Measurements from ENCODE around the gene ENTPD5. TPM values are rescaled to one million over a fixed set of nuclear protein-coding genes. Genes with fewer than 3 reads are reported as not detected.

Gene ENTPD5
- total RNA-seq, 1 experiment from 2014 or later = 6.8 TPM

DNA sequence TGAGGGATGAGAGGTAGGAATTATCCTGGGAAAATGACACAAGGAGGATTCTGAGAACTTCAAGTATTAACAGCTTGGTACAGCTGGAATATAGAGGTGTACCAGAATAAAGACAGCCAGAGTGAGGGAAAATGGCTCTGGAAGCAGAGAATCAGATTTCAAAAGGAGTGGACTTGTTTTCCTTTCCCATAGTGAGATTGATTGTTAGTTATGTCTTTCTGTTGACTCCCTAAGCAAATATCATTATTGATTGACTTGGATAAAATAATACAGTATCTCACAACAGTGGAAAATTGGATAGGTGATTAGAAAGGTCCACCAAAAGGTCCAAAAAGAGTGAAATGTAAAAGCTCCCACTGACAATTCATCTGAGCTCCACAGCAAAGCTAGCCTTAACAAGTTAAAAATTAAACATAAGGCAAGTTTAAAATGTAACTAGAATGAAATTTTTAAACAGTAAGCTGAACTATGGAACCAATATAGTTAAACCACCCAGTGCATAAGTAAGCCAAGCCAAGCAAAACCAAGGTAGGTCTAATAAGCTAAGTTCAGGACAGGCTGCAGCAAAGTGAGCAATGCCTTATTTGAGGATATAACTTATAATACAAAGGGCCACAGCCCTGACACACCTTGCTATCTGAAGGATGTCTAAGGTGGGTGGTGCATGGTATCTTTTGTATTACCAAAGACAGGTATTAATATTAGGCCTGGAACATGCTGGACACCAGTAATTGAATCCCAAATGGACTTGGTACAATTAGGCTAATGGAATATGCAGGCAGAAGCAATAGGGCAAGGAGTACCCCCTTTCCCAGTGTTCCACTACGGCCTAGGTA lies 21.8 kb downstream of the ENTPD5 start:
- no peak overlapping the region for H2AK5ac ChIP-seq (ENCODE audit: insufficient read length, low read length)
- Mint-ChIP-seq H3K27ac (peak overlapping the region in 1 of 3 experiments; percentile 1; a peak in 1 of 7 replicates), H3K4me1 (no peaks in the 10 kb centered on the region), H3K4me3 (no peak overlapping the region), H3K27me3 (ENCODE audit: low read depth) (no peaks in the 10 kb centered on the region), H3K36me3 (ENCODE audit: insufficient read depth in 1 of 3, low read depth in 3 of 3) (no peaks in the 10 kb centered on the region; a peak in 2 of 7 replicates), H3K9me3 (no peaks in the 10 kb centered on the region)
- no CpG with 5 or more reads among the region's 1 CpG for WGBS (ENCODE audit: extremely low coverage, insufficient read length, low lambda C conversion rate)
- H3K4me1 ChIP-seq (ENCODE audit: insufficient read depth, low read length) = no peaks in the 10 kb centered on the region
- no peak for TF ChIP-seq CTCF (conservative IDR thresholded peaks at IDR 0.05)
- no peak overlapping the region for H3K4ac ChIP-seq (ENCODE audit: low read depth, low read length)
- H3K18ac ChIP-seq (ENCODE audit: insufficient read length, low read depth, low read length) = no peak overlapping the region
- no peaks in the 10 kb centered on the region for H3K9me3 ChIP-seq (ENCODE audit: control insufficient read depth, low read depth, low read length)
- no peak overlapping the region for H2BK15ac ChIP-seq (ENCODE audit: low read depth, low read length)
- no peak overlapping the region for H4K8ac ChIP-seq (replicated peaks; ENCODE audit: insufficient read length, low read depth, low read length)
- H2BK5ac ChIP-seq (ENCODE audit: insufficient read length, low read length) = no peak overlapping the region
- no peak overlapping the region for H3K9ac ChIP-seq (ENCODE audit: extremely low read depth, insufficient read length, low read length)
- no peak for DNase-seq
- no peak overlapping the region for H3K27ac ChIP-seq (ENCODE audit: insufficient read length, low read depth, low read length)
- H3T11ph ChIP-seq (ENCODE audit: low read length) = no peak overlapping the region
- no peaks in the 10 kb centered on the region for H3K79me1 ChIP-seq (ENCODE audit: insufficient read depth, low read depth, low read length, poor library complexity, severe bottlenecking)
- H4K91ac ChIP-seq (ENCODE audit: insufficient read length, low read depth, low read length) = no peak overlapping the region
- H4K5ac ChIP-seq (ENCODE audit: insufficient read length, low read depth, low read length) = no peak overlapping the region
- H3K23ac ChIP-seq (ENCODE audit: insufficient read length, low read depth, low read length) = no peak overlapping the region
- H2BK20ac ChIP-seq (ENCODE audit: low read depth, low read length, poor library complexity, severe bottlenecking) = no peak overlapping the region
- H3K4me2 ChIP-seq (ENCODE audit: insufficient read depth, insufficient read length, low read length) = no peak overlapping the region
- H2AFZ ChIP-seq (ENCODE audit: low read length) = no peak overlapping the region
- no peaks in the 10 kb centered on the region for H3K79me2 ChIP-seq (ENCODE audit: insufficient read depth, low read length)
- H3K27me3 ChIP-seq (ENCODE audit: insufficient read depth, low read length) = no peaks in the 10 kb centered on the region
- no peak overlapping the region for H3K56ac ChIP-seq (ENCODE audit: insufficient read length, low read depth, low read length)
- no peaks in the 10 kb centered on the region for H3K23me2 ChIP-seq (ENCODE audit: insufficient read length, low read depth, low read length, poor library complexity, severe bottlenecking)
- no peak overlapping the region for H3K14ac ChIP-seq (ENCODE audit: insufficient read depth, low read length)
- no peaks in the 10 kb centered on the region for H4K20me1 ChIP-seq (ENCODE audit: control insufficient read depth, insufficient read depth, insufficient read length)
- no peak overlapping the region for H2BK120ac ChIP-seq (ENCODE audit: low read depth, low read length, poor library complexity, severe bottlenecking)
- no peak overlapping the region for H2BK12ac ChIP-seq (ENCODE audit: insufficient read length, low read depth, low read length)
